ENCODE data around the gene TEX52.

Gene TEX52

GRCh38 chr12:2804393-2805142 is 52.3 kb downstream of the TEX52 start:
- peak; percentile 74 for DNase-seq (ENCODE audit: low read depth, low spot score)
- TF ChIP-seq CTCF (IDR thresholded peaks at IDR 0.05; ENCODE audit: low read depth, low read length): no peak
- no peak overlapping the region for H3K4me3 ChIP-seq (ENCODE audit: low read depth, low read length)
- in situ Hi-C loops (cut with HindIII; ENCODE audit: low sequenced_read_pairs): no loop called here

- no peak for TF ChIP-seq CTCF (IDR thresholded peaks at IDR 0.05; ENCODE audit: low read depth, low read length)
- in situ Hi-C loops (cut with HindIII; ENCODE audit: low sequenced_read_pairs): no loop called here
- no peak overlapping the region for H3K4me3 ChIP-seq (ENCODE audit: low read depth, low read length)
- no peak for DNase-seq (ENCODE audit: low read depth, low spot score)
Observed at GRCh38 chr12:2803635-2804392, 53.0 kb downstream of the TEX52 start.

GRCh38 chr12:2801044-2801783 is 55.6 kb downstream of the TEX52 start:
- DNase-seq (ENCODE audit: low read depth, low spot score): no peak
- in situ Hi-C loops (cut with HindIII; ENCODE audit: low sequenced_read_pairs): no loop called here
- TF ChIP-seq CTCF (IDR thresholded peaks at IDR 0.05; ENCODE audit: low read depth, low read length): no peak
- no peak overlapping the region for H3K4me3 ChIP-seq (ENCODE audit: low read depth, low read length)

GRCh38 chr12:2800046-2800570 is 56.7 kb downstream of the TEX52 start:
- DNase-seq (ENCODE audit: low read depth, low spot score): no peak
- in situ Hi-C loops (cut with HindIII; ENCODE audit: low sequenced_read_pairs): no loop called here
- TF ChIP-seq CTCF (IDR thresholded peaks at IDR 0.05; ENCODE audit: low read depth, low read length): no peak
- no peak overlapping the region for H3K4me3 ChIP-seq (ENCODE audit: low read depth, low read length)
